Osteoblast (primary cell): Measurements from ENCODE around the gene CERS5. TPM values are rescaled to one million over a fixed set of nuclear protein-coding genes. Genes with fewer than 3 reads are reported as not detected.
"Not testable (repeated sequence)": the region's sequence is repeated elsewhere in the genome, so short reads cannot be mapped to it uniquely, and the experiment has no call there.

Experiments used
- DNase-seq: peaks from one replicate; pipeline ENCODE4 v3.0.0; 2011; ENCODE audit warnings: low spot score, mixed read lengths; ENCODE audit not compliant: insufficient read length; ENCODE audit errors: missing footprints
- H2AFZ ChIP-seq: 2 replicates; pipeline ENCODE4 v1.6.0; 2011; ENCODE audit warnings: mild to moderate bottlenecking, low read length
- H3K27ac ChIP-seq: 2 replicates; pipeline ENCODE4 v1.5.1; 2011; ENCODE audit warnings: mild to moderate bottlenecking, low read depth, low read length, moderate library complexity
- H3K27me3 ChIP-seq: 2 replicates; pipeline ENCODE4 v1.6.0; 2012; ENCODE audit warnings: mild to moderate bottlenecking, control low read depth, inconsistent platforms, low read length, moderate library complexity; ENCODE audit not compliant: insufficient read depth
- H3K36me3 ChIP-seq: 2 replicates; pipeline ENCODE4 v1.5.1; 2011; ENCODE audit warnings: mild to moderate bottlenecking, low read length, control low read depth, moderate library complexity; ENCODE audit not compliant: insufficient read depth
- H3K4me1 ChIP-seq: 2 replicates; pipeline ENCODE4 v1.5.1; 2011; ENCODE audit warnings: mild to moderate bottlenecking, low read length, control low read depth, moderate library complexity; ENCODE audit not compliant: insufficient read depth
- H3K4me2 ChIP-seq: 2 replicates; pipeline ENCODE4 v1.6.0; 2011; ENCODE audit warnings: mild to moderate bottlenecking, low read length; ENCODE audit not compliant: insufficient read depth
- H3K4me3 ChIP-seq: fragments of 200-600 bp; sonication (generic); 3 replicates; pipeline ENCODE4 v1.5.1; 2012; ENCODE audit warnings: mild to moderate bottlenecking, low read length, inconsistent platforms; ENCODE audit not compliant: insufficient read depth
- H3K79me2 ChIP-seq: 2 replicates; pipeline ENCODE4 v1.6.0; 2012; ENCODE audit warnings: mild to moderate bottlenecking, low read length, control low read depth, inconsistent platforms; ENCODE audit not compliant: insufficient read depth
- H3K9me3 ChIP-seq: 2 replicates; pipeline ENCODE4 v1.5.1; 2011; ENCODE audit warnings: low read depth, low read length, control low read depth
- H4K20me1 ChIP-seq: 2 replicates; pipeline ENCODE4 v1.6.0; 2012; ENCODE audit warnings: mild to moderate bottlenecking, low read length, control low read depth; ENCODE audit not compliant: insufficient read depth
- CTCF ChIP-seq: IDR thresholded peaks from 2 replicates; pipeline ENCODE4 v1.5.1; 2011; ENCODE audit warnings: mild to moderate bottlenecking, low read depth, low read length, moderate library complexity; ENCODE audit errors: extremely low read depth
- total RNA-seq: library from RNA; depleted of rRNA; stranded (reverse); fragments of >200 nt; gene quantifications from 2 replicates; pipeline ENCODE4 v1.2.3, GENCODE V29; 2012

CERS5 gene
- total RNA-seq, 1 donor = 33.7 TPM

GRCh38 chr12:50162230-50162629 is 4.9 kb downstream of the CERS5 start:
- peaks cover 13% of the 10 kb centered on the region for H3K4me1 ChIP-seq
- DNase-seq = peak; percentile 38
- H3K4me3 ChIP-seq = no peak overlapping the region
- H3K36me3 ChIP-seq = no peaks in the 10 kb centered on the region
- H3K9me3 ChIP-seq = no peaks in the 10 kb centered on the region
- no peak overlapping the region for H3K4me2 ChIP-seq
- H4K20me1 ChIP-seq = peaks cover 13% of the 10 kb centered on the region
- TF ChIP-seq CTCF = no peak
- H2AFZ ChIP-seq = no peak overlapping the region
- H3K27ac ChIP-seq = peak overlapping the region; percentile 0
- peaks cover 91% of the 10 kb centered on the region for H3K79me2 ChIP-seq
- no peaks in the 10 kb centered on the region for H3K27me3 ChIP-seq

GRCh38 chr12:50160643-50161042 is 6.5 kb downstream of the CERS5 start:
- Histone ChIP-seq H3K9me3 (no peaks in the 10 kb centered on the region), H3K27ac (no peak overlapping the region), H3K4me1 (peaks cover 16% of the 10 kb centered on the region), H2AFZ (no peak overlapping the region), H3K4me2 (no peak overlapping the region), H3K36me3 (no peaks in the 10 kb centered on the region), H3K79me2 (peaks cover 83% of the 10 kb centered on the region), H3K27me3 (no peaks in the 10 kb centered on the region), H4K20me1 (peaks cover 18% of the 10 kb centered on the region), H3K4me3 (no peak overlapping the region)
- no peak for DNase-seq
- no peak for TF ChIP-seq CTCF

- TF ChIP-seq CTCF = no peak
- Histone ChIP-seq H3K4me1 (peaks cover 14% of the 10 kb centered on the region), H3K36me3 (no peaks in the 10 kb centered on the region), H4K20me1 (peaks cover 15% of the 10 kb centered on the region), H3K4me2 (peak overlapping the region; percentile 0), H3K27me3 (no peaks in the 10 kb centered on the region), H2AFZ (no peak overlapping the region), H3K79me2 (peaks cover 79% of the 10 kb centered on the region), H3K27ac (peak overlapping the region; percentile 8), H3K4me3 (no peak overlapping the region), H3K9me3 (no peaks in the 10 kb centered on the region)
- peak; percentile 6 for DNase-seq
Measured at GRCh38 chr12:50157259-50157658, 9.9 kb downstream of the CERS5 start.

GRCh38 chr12:50156641-50157040 is 10.5 kb downstream of the CERS5 start:
- H3K9me3 ChIP-seq = no peaks in the 10 kb centered on the region
- no peak overlapping the region for H2AFZ ChIP-seq
- TF ChIP-seq CTCF = no peak
- peaks cover 12% of the 10 kb centered on the region for H3K4me1 ChIP-seq
- no peaks in the 10 kb centered on the region for H3K36me3 ChIP-seq
- peak overlapping the region; percentile 8 for H3K27ac ChIP-seq
- H3K79me2 ChIP-seq = peaks cover 79% of the 10 kb centered on the region
- no peaks in the 10 kb centered on the region for H3K27me3 ChIP-seq
- H4K20me1 ChIP-seq = peaks cover 19% of the 10 kb centered on the region
- H3K4me2 ChIP-seq = no peak overlapping the region
- no peak overlapping the region for H3K4me3 ChIP-seq
- DNase-seq = no peak

- Histone ChIP-seq H3K4me1 (peaks cover 18% of the 10 kb centered on the region), H3K79me2 (peaks cover 81% of the 10 kb centered on the region), H4K20me1 (peaks cover 24% of the 10 kb centered on the region)
- H3K36me3 ChIP-seq, H2AFZ ChIP-seq, DNase-seq, H3K27me3 ChIP-seq, H3K27ac ChIP-seq, H3K9me3 ChIP-seq, H3K4me2 ChIP-seq, H3K4me3 ChIP-seq: not testable (repeated sequence)
Measured at GRCh38 chr12:50154947-50155346, 12.2 kb downstream of the CERS5 start.
